Measurements from ENCODE around the gene EDN1.

Gene EDN1

DNA sequence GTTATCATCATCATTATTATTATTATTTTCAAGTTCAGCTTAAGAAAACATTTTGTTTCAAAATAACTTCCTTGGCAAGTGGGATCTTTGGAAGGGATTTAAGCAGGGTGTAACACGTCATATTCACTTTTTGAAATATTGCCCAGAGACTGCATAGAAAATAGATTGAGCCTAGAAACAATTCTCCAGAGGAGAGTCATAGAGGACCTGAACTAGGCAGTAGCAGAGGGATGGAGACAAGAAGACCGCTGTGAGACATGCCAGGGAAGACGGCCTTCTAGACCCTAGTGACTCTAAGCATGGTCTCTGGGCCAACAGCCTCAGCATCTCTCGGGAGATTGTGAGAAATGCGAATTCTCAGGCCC is 55.5 kb downstream of the EDN1 start:
- no peak overlapping the region for H3K4me3 ChIP-seq (ENCODE audit: control insufficient read depth in 1 of 7, extremely low read depth in 1 of 7, insufficient read depth in 4 of 7, low read depth in 2 of 7, low read length in 6 of 7)
- POLR2A ChIA-PET: no interaction called here
- CTCF ChIA-PET: no interaction called here
- H3K27me3 ChIP-seq (replicated peaks in 2 of 5; ENCODE audit: control insufficient read depth in 4 of 5, insufficient read depth in 5 of 5, low read length in 4 of 5): no peaks in the 10 kb centered on the region
- WGBS (ENCODE audit: insufficient coverage): 97% methylated on average over 5 of the region's 5 CpGs
- H3K27ac ChIP-seq (ENCODE audit: insufficient read depth in 1 of 2, low read depth in 1 of 2, low read length in 2 of 2, poor library complexity in 1 of 2, severe bottlenecking in 2 of 2): no peak overlapping the region
- no peak for DNase-seq
- no peaks in the 10 kb centered on the region for H3K36me3 ChIP-seq (ENCODE audit: control insufficient read depth in 4 of 4, insufficient read depth in 4 of 4, low read length in 3 of 4)
- peaks cover 0 to 1% (median under 1%) of the 10 kb centered on the region in 5 experiments for H3K9me3 ChIP-seq (ENCODE audit: control extremely low read depth in 1 of 5, control insufficient read depth in 4 of 5, insufficient read depth in 2 of 5, low read depth in 1 of 5, low read length in 4 of 5)
- peaks cover 0 to 7% (median 1%) of the 10 kb centered on the region in 4 experiments for H3K4me1 ChIP-seq (ENCODE audit: control extremely low read depth in 1 of 4, control insufficient read depth in 4 of 4, insufficient read depth in 4 of 4, low read length in 3 of 4)

Measured in common myeloid progenitor, CD34-positive (primary cell).